ENCODE measurements around the gene LRCOL1.
A peak's percentile ranks its signal among the peaks of the same experiment; 100 is the strongest.

LRCOL1 gene

DNA sequence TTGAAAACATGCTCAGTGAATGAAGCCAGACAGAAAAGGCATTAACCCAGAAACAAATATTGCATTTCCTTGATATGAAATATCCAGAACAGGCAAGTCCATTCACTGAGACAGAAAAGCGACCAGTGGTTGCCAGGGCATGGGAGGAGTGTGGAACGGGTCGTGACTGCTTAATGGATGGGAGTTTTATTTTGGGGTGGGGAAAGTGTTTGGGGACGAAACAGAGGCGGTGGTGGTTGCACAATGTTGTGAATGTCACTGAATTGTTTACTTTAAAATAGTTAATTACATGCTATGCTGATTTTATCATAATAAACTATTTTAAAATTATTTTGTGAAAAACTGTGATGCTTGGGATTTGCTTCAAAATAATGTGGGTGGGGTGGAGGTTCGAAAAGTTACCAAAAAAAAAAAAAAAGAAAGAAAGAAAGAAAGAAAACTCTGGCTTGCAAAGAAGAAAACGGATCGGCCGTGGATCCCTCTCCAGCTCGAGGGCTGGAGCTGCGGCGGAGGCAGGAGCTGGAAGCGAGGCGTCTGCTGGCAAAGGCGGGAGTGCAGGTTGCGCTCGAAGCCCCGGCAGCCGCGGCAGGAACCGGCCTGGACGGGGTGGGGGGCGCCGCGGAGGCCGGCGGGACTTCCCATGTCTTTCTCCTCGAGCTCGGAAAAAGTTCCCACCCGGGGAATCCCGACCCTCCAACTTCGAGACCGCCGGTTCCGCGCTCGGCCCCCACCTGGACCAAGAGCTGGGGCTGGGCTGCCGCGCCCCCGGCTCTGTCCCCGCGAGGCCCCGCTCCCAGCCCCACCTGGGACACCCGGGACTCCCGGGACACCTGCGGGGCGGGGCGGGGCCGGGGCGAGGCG is 7.7 kb upstream of the LRCOL1 start:
- H3K4me3 ChIP-seq (ENCODE audit: control insufficient read depth, low read depth, low read length) = no peak overlapping the region
- no peak for DNase-seq (ENCODE audit: low read depth)
- TF ChIP-seq, protein P1, sequence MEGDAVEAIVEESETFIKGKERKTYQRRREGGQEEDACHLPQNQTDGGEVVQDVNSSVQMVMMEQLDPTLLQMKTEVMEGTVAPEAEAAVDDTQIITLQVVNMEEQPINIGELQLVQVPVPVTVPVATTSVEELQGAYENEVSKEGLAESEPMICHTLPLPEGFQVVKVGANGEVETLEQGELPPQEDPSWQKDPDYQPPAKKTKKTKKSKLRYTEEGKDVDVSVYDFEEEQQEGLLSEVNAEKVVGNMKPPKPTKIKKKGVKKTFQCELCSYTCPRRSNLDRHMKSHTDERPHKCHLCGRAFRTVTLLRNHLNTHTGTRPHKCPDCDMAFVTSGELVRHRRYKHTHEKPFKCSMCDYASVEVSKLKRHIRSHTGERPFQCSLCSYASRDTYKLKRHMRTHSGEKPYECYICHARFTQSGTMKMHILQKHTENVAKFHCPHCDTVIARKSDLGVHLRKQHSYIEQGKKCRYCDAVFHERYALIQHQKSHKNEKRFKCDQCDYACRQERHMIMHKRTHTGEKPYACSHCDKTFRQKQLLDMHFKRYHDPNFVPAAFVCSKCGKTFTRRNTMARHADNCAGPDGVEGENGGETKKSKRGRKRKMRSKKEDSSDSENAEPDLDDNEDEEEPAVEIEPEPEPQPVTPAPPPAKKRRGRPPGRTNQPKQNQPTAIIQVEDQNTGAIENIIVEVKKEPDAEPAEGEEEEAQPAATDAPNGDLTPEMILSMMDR (conservative IDR thresholded peaks at IDR 0.05; ENCODE audit: control insufficient read depth, insufficient read depth, low read depth, low read length) = no peak

DNA sequence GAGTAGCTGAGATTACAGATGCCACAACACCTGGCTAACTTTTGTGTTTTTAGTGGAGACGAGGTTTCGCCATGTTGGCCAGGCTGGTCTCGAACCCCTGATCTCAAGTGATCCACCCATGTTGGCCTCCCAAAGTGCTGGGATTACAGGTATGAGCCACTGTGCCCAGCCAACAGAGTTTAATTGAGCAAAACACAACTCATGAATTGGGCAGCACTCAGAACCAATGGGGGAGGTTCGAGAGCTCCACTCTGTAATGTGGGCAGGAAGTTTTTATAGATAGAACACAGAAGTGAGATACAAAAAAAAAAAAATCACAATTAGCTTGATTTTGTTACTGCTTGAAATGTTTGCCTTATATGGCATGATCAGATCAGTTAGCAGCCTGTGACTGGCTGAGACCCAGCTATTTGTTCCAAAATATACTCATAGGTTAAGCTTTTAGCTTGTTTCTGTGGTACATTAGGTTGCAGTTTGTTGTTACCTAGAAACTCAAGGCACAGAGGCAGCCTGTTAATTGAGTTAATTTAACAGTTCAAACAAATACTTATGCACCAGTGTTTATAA is 6.8 kb upstream of the LRCOL1 start:
- TF ChIP-seq, protein P1 (conservative IDR thresholded peaks at IDR 0.05; ENCODE audit: control insufficient read depth, insufficient read depth, low read depth, low read length) = no peak
- H3K4me3 ChIP-seq (ENCODE audit: control insufficient read depth, low read depth, low read length) = no peak overlapping the region
- no peak for DNase-seq (ENCODE audit: low read depth)

DNA sequence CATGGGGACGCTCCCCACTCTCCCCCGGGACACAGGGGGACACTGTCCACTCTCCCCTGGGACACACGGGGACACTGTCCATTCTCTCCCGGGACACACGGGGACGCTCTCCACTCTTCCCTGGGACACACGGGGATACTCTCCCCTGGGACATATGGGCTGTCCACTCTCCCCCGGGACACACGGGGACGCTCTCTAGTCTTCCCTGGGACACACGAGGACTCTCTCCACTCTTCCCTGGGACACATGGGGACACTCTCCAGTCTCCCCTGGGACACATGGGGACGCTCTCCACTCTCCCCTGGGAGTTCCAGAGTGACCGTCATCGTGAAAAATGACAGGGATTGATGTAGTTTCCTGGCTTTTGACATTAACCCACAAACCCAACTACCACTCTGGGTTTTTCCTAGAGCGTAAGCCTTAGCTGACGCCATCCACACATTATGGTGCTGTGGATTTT is 5.2 kb upstream of the LRCOL1 start:
- no peak for DNase-seq (ENCODE audit: low read depth)
- TF ChIP-seq, protein P1 (conservative IDR thresholded peaks at IDR 0.05; ENCODE audit: control insufficient read depth, insufficient read depth, low read depth, low read length) = no peak
- H3K4me3 ChIP-seq (ENCODE audit: control insufficient read depth, low read depth, low read length) = no peak overlapping the region

DNA sequence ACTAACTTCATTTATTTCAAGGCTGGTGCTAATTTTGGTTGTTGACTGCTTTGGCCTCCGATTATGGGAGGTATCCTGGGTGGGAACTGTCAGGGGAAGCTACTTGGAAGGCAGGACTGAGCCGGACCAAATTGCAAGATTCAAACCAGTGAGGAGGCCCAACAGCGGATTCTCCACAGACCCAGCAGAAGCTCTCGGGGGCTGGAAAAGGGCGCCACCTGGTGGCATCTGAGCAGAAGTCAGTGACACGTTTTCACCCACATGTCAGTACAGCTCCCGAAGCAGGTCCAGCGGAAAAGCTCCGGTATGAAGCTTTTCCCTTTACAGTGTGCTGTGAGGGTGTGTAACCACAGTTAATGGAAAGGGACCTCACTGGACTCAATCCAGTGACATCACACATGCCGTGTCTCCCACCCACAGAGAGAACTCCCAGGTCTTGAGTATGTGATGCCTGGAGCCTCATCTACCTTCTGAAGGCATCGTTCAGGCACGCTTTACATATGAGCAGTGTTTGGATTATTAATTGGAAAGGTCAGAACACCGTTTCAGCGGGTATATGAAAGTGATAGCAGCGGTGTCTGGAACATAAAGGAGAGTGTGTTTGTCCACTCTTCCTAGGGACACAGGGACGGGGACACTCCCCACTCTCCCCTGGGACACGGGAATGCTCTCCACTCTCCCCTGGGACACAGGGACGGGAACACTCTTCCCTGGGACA is 4.6 kb upstream of the LRCOL1 start:
- DNase-seq (ENCODE audit: low read depth) = peak; percentile 82
- TF ChIP-seq, protein P1 (conservative IDR thresholded peaks at IDR 0.05; ENCODE audit: control insufficient read depth, insufficient read depth, low read depth, low read length) = peak; percentile 90
- H3K4me3 ChIP-seq (ENCODE audit: control insufficient read depth, low read depth, low read length) = no peak overlapping the region

DNA sequence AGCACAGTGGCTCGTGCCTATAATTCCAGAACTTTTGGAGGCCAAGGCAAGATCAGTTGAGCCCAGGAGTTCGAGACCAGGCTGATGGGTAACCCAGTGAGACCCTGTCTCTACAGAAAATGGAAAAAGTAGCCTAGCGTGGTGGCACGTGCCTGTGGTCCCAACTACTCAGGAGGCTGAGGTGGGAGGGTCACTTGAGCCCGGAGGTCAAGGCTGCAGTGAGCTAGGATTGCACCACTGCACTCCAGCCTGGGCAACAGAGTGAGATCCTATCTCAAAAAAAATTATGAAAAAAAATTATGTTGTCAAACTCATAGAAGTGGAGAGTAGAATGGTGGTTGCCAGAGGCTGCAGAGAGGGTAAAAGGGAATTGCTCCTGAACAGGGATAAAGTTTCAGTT is 3.6 kb upstream of the LRCOL1 start:
- TF ChIP-seq, protein P1 (conservative IDR thresholded peaks at IDR 0.05; ENCODE audit: control insufficient read depth, insufficient read depth, low read depth, low read length) = no peak
- no peak overlapping the region for H3K4me3 ChIP-seq (ENCODE audit: control insufficient read depth, low read depth, low read length)
- no peak for DNase-seq (ENCODE audit: low read depth)

GRCh38 chr12:132611620-132612019 is 1.2 kb upstream of the LRCOL1 start:
- H3K4me3 ChIP-seq (ENCODE audit: control insufficient read depth, low read depth, low read length) = no peak overlapping the region
- TF ChIP-seq, protein P1 (conservative IDR thresholded peaks at IDR 0.05; ENCODE audit: control insufficient read depth, insufficient read depth, low read depth, low read length) = no peak
- DNase-seq (ENCODE audit: low read depth) = no peak

All from fibroblast of mammary gland (primary cell).